Measurements from ENCODE around the gene STS. TPM values are rescaled to one million over a fixed set of nuclear protein-coding genes. Genes with fewer than 3 reads are reported as not detected.

The STS gene
- total and polyA plus RNA-seq, 2 of the 8 experiments (the other 6 are each of a cell fraction or from before 2014, with no cell fraction given): 0.67 to 1.5 TPM

- no peak for TF ChIP-seq RBBP5 (IDR thresholded peaks at IDR 0.05; ENCODE audit: borderline replicate concordance, low read depth, low read length)
These were observed 15.7 kb downstream of the STS start (continued) for GRCh38 chrX:7163146-7163677.
